ENCODE results near the gene PAQR4. TPM values are rescaled to one million over a fixed set of nuclear protein-coding genes. Genes with fewer than 3 reads are reported as not detected.

Gene PAQR4
- total RNA-seq, 4 donors from 2014 or later, result 2.9 to 18.8 (median 8.0) TPM

DNA sequence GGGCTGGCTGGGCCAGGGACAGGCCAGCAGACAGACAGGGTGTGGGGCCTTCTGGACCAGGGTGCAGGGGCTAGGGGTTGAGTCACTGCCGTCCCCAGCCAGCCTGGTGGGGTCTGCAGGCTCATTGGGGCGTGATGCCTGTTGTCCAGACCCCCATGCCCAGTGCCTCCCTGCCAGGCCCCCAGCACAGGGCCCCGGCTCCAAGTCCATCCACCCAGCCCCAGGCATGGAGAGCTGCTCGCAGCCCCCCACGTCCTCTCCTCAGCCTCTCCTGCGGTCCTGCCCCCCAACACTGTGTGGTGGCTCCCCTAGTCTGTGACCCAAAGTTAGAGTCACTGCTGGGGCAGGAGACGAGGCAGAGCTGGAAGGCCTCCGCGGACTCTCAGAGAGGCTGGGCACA is 18.1 kb downstream of the PAQR4 start:
- Histone ChIP-seq H3K36me3 (no peaks in the 10 kb centered on the region), H3K27me3 (peaks cover 0 to 49% (median 0%) of the 10 kb centered on the region in 4 donors), H3K27ac (no peak overlapping the region), H3K4me1 (peaks cover 10 to 57% (median 21%) of the 10 kb centered on the region in 3 donors), H3K4me3 (no peak overlapping the region), H3K9me3 (no peaks in the 10 kb centered on the region)
- TF ChIP-seq, protein P1, sequence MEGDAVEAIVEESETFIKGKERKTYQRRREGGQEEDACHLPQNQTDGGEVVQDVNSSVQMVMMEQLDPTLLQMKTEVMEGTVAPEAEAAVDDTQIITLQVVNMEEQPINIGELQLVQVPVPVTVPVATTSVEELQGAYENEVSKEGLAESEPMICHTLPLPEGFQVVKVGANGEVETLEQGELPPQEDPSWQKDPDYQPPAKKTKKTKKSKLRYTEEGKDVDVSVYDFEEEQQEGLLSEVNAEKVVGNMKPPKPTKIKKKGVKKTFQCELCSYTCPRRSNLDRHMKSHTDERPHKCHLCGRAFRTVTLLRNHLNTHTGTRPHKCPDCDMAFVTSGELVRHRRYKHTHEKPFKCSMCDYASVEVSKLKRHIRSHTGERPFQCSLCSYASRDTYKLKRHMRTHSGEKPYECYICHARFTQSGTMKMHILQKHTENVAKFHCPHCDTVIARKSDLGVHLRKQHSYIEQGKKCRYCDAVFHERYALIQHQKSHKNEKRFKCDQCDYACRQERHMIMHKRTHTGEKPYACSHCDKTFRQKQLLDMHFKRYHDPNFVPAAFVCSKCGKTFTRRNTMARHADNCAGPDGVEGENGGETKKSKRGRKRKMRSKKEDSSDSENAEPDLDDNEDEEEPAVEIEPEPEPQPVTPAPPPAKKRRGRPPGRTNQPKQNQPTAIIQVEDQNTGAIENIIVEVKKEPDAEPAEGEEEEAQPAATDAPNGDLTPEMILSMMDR (IDR thresholded peaks at IDR 0.05), result no peak
- TF ChIP-seq POLR2A (IDR thresholded peaks at IDR 0.05), result no peak
- intact Hi-C loops (cut with DNase I), result no loop called here
- DNase-seq, result no peak
- 100% methylated on average over 1 of the region's 9 CpGs; no CpG with 5 or more reads in 1 of the 2 donors for whole genome bisulfite sequencing, 2 donors

DNA sequence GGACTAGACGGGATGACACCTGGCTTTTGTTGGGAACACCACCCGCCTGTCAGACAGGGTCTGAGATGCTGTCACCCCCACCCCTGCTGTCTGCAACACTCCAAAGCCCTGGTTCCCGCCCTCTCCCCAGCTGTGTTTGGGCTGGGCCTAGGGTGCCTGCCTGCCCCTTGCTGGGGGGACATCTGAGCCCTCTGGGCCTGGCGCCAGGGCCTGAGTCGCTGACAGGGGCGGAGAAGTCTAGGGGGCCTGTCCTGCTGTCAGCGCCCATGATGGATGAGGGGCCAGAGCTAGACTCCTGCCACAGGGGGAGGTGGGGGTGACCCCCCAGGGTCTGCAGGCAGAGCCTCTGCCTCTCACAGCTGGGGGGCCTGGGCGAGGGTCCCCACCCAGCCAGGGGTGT is 18.7 kb downstream of the PAQR4 start:
- no CpG with 5 or more reads among the region's 8 CpGs for WGBS, 2 donors
- intact Hi-C loops (cut with DNase I), result no loop called here
- DNase-seq, result no peak
- no peak overlapping the region for H3K4me3 ChIP-seq
- TF ChIP-seq, protein P1 (IDR thresholded peaks at IDR 0.05), result no peak
- no peak for TF ChIP-seq POLR2A (IDR thresholded peaks at IDR 0.05)
- H3K9me3 ChIP-seq, result no peaks in the 10 kb centered on the region
- H3K27ac ChIP-seq, result no peak overlapping the region
- H3K36me3 ChIP-seq, result no peaks in the 10 kb centered on the region
- peaks cover 15 to 63% (median 21%) of the 10 kb centered on the region in 3 donors for H3K4me1 ChIP-seq
- H3K27me3 ChIP-seq, result peaks cover 0 to 49% (median 0%) of the 10 kb centered on the region in 4 donors

DNA sequence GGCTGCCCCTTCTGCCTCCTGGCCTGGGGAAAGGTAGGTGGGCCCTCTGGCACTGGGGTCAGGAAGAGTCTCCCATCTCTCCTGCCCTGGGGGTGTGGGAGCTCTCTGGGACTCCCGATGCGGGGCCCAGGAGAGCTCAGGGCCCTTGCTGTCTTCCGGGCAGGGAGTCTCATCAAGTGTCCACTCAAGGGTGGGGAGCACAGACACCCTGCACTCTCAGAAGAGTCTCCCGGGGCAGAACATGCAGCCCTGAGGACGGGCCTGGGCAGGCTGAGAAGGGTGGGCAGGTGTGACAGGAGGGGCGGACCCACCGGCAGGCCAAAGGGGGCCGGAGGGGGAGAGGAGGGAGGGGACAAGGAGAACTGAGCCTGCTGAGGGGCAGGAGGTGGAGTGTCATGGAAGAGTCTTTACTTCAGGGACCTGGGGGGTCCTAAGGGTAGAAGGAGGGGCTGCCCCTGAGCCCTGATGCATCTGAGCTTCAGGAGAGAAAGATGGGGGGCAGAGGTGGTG is 19.5 kb downstream of the PAQR4 start:
- no peaks in the 10 kb centered on the region for H3K36me3 ChIP-seq
- peaks cover 0 to 49% (median 0%) of the 10 kb centered on the region in 4 donors for H3K27me3 ChIP-seq
- WGBS, 2 donors, result 20 to 43% methylated on average over 1 to 4 of the region's 8 CpGs
- DNase-seq, result no peak
- no peak for TF ChIP-seq POLR2A (IDR thresholded peaks at IDR 0.05)
- TF ChIP-seq, protein P1 (IDR thresholded peaks at IDR 0.05), result no peak
- intact Hi-C loops (cut with DNase I), result no loop called here
- H3K4me3 ChIP-seq, result no peak overlapping the region
- no peak overlapping the region for H3K27ac ChIP-seq
- H3K9me3 ChIP-seq, result no peaks in the 10 kb centered on the region
- peaks cover 18 to 61% (median 18%) of the 10 kb centered on the region in 3 donors for H3K4me1 ChIP-seq

- Histone ChIP-seq H3K27ac (no peak overlapping the region), H3K4me1 (peaks cover 4 to 59% (median 12%) of the 10 kb centered on the region in 3 donors), H3K36me3 (no peaks in the 10 kb centered on the region), H3K9me3 (no peaks in the 10 kb centered on the region), H3K4me3 (no peak overlapping the region), H3K27me3 (peaks cover 0 to 49% (median 0%) of the 10 kb centered on the region in 4 donors)
- intact Hi-C loops (cut with DNase I), result no loop called here
- DNase-seq, result no peak
- TF ChIP-seq, protein P1 (IDR thresholded peaks at IDR 0.05), result no peak
- no peak for TF ChIP-seq POLR2A (IDR thresholded peaks at IDR 0.05)
- WGBS, 2 donors, result 40% methylated on average over 1 of the region's 10 CpGs; no CpG with 5 or more reads in 1 of the 2 donors
These were observed 21.7 kb downstream of the PAQR4 start for GRCh38 chr16:2990891-2991290.

- intact Hi-C loops (cut with DNase I), result no loop called here
- Histone ChIP-seq H3K4me3 (no peak overlapping the region), H3K36me3 (no peaks in the 10 kb centered on the region), H3K9me3 (no peaks in the 10 kb centered on the region), H3K27ac (no peak overlapping the region), H3K27me3 (peaks cover 0 to 53% (median 0%) of the 10 kb centered on the region in 4 donors), H3K4me1 (peaks cover 3 to 51% (median 12%) of the 10 kb centered on the region in 3 donors)
- TF ChIP-seq, protein P1 (IDR thresholded peaks at IDR 0.05), result no peak
- no peak for TF ChIP-seq POLR2A (IDR thresholded peaks at IDR 0.05)
- no peak for DNase-seq
- 76 to 90% methylated on average over 2 to 5 of the region's 12 CpGs for WGBS, 2 donors
These were observed 22.6 kb downstream of the PAQR4 start for GRCh38 chr16:2991566-2992261.

All from esophagus squamous epithelium (tissue), 5 donors.